22Rv1 (cell line): Measurements from ENCODE around the gene SYNE3.

Experiments used
- CTCF ChIP-seq: fragments of 450-650 bp; IDR thresholded peaks from 2 replicates; pipeline ENCODE4 v1.5.1; 2017; ENCODE audit warnings: mild to moderate bottlenecking
- ZFX ChIP-seq: fragments of 450-650 bp; IDR thresholded peaks from 2 replicates; pipeline ENCODE4 v1.6.1; 2017; ENCODE audit warnings: antibody characterized with exemption, borderline replicate concordance

- TF ChIP-seq CTCF (no peak), ZFX (no peak)
Observed at GRCh38 chr14:95485222-95485819, 31.1 kb downstream of the SYNE3 start.
